ENCODE results near the gene CPEB4.
A peak's percentile ranks its signal among the peaks of the same experiment; 100 is the strongest.

Gene CPEB4

DNA sequence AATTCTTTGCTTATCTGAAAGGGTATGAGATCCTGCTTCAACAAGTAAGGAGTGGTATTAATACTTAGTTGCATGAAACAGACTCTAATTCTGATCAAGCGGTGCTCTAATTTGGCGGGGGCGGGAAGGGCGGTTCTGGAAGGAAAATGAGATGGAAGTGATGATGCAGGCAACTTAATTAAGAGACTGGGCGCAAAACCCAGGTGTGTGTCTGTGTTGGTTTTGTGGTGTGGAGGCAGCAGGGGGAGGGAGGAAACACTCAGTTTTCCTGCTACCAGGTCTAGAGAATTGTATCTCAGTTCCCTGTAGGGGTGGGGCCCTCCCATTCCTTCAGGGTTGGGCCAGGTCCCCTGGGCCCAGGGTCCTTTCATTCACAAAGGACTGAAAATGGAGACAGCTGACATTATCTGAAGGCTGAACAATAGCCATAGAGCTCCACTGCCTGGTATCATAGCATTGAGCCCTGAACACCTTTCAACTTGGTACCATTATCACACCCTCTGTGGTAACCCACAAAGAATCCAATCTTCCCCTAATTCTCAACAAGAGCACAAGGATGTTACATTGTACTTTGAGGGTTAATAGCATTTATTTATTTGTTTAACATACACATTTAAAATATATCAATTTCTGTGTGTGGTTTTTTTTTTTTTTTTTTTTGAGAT is 83.7 kb downstream of the CPEB4 start:
- DNase-seq, result no peak

GRCh38 chr5:173972607-173972924 is 84.4 kb downstream of the CPEB4 start:
- no peak for DNase-seq

- peak in 49 of 51 donors; percentile 35 to 91 (median 71) for DNase-seq
Measured at GRCh38 chr5:173972925-173973615, 84.9 kb downstream of the CPEB4 start.

DNA sequence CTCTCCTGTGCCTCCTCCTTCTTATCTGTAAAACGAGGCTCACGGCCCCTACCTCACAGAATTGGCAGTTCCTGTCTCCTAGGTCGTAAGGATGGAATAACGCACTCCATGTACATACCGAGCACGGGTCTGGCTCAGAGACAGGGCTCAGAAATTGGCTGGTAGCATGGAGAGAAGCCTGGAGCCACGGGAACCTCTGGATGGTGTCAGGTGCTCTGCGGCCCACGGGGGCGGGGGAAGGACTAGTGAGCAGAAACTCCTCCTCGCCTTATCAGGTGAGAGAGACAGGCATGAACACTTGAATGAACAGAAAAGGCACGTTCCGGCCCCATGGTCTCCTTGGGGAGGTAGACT is 85.4 kb downstream of the CPEB4 start:
- DNase-seq, result peak in 5 of 51 donors; percentile 13 to 71 (median 39)

GRCh38 chr5:173974688-173975239 is 86.6 kb downstream of the CPEB4 start:
- no peak for DNase-seq

DNA sequence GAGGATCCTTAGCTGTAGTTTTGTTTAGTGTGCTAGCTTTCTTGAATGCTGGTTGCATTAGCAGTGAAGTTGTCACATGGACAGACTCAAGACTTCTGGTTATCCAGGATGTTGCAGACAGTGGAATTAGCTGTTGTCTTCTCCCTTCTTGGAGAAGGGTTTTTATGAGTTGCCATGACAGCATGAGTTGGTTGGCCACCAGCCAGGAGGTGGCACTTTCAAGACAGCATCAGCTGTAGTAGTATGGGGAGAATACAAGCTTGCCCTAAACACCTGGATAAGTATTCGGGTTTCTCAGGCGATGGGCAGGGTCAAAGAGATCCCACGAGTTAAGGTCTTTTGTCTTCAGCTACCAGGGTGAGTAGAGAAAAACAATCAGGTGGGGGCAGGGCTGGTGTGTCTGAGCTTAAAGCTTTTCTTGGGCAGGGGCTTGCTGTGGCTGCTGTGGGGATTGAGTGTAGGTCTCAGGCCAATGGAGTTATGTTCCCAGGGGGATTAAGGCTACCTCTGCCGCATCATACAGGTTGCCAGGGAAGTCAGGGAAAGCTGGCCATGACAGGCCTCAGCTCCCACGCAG is 93.1 kb downstream of the CPEB4 start:
- DNase-seq, result no peak

DNA sequence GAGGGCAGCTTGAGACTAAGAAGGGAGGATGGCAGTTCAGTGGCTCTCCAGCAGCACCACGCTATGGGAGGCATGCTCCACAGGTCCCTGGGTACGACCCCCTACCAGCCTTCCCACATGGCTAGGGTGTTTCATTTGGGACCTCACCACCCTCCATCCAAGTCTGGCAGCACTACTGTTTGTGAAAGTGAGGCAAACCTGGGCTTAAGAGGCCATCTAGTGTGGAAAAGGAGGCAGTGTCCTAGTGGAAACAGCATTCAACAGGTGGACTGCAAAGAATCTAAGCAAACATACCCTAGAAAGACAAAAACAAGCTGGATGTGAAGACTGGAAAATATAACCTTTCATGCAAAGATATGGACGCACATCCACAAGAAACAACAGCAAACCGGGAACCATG is 96.1 kb downstream of the CPEB4 start:
- DNase-seq, result no peak

DNA sequence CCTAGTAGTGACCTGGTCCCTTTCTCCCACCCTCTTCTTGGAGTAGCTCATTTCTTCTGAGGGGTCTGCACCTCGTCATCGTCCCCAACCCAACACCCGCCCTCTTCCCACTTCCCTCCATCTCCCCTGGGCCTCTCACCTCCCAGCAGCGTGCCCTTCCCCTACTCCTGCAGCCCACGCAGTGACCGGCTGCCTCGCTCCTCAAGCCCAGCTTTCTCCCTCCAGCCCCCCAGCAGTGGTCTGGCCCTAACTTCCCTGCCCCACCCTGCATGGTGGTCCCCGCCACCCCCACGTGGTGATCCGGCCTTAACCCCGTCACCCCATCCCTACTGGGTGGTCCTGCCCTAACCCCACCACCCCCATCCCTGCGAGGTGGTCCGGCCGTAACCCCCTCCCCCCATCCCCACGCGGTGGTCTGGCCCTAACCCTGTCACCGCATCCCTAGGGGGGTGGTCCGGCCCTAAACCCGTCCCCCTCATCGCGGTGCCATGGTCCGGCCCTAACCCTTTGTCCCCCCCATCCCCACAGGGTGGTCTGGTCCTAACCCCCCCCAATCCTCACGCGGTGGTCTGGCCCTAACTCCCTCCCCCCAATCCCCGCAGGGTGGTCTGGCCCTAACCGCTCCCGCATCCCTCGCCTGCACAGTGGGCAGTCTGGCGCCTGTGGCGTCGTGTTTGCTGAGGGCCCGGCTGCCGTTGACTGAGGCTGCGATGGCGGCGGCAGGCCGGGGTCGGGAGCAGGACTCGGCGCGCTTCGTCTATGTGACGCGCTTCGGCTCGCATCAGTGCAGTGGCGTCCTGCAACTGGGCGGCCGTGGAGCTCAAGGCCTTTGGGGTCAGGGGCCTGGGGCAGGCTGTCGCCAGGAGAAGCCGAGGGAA is 100.6 kb downstream of the CPEB4 start, which contains the start of gene C5orf47:
C5orf47 (plus strand) TSS at position 617 of the 878 bp plus-strand sequence; CDS start at position 711, 94 bp downstream.
- DNase-seq, result no peak

GRCh38 chr5:173989432-173990082 is 101.4 kb downstream of the CPEB4 start:
- DNase-seq, result no peak

- no peak for DNase-seq
Measured at GRCh38 chr5:173997331-173997730, 109.2 kb downstream of the CPEB4 start.

GRCh38 chr5:173998531-173998930 is 110.4 kb downstream of the CPEB4 start:
- no peak for DNase-seq

DNA sequence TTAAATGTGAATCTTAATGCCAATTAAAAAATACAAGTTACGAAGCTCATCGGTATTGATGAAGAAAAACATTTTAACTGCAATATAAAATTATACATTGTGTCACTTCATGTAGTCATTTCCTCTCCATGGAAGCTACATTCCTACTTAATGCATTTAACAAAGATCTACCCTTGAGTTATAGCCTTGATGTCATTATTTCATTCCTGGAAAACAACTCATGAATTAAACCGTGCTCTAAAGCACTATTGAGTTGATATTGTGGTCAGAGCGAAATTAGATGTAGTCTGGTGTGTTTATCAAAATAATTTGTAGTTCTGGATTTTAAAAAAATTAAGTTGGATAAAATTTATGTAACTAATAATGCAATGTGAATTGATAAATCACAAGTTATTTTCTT is 111.9 kb downstream of the CPEB4 start:
- no peak for DNase-seq

GRCh38 chr5:174003795-174004194 is 115.6 kb downstream of the CPEB4 start:
- DNase-seq, result no peak

GRCh38 chr5:174008922-174009321 is 120.8 kb downstream of the CPEB4 start:
- no peak for DNase-seq

DNA sequence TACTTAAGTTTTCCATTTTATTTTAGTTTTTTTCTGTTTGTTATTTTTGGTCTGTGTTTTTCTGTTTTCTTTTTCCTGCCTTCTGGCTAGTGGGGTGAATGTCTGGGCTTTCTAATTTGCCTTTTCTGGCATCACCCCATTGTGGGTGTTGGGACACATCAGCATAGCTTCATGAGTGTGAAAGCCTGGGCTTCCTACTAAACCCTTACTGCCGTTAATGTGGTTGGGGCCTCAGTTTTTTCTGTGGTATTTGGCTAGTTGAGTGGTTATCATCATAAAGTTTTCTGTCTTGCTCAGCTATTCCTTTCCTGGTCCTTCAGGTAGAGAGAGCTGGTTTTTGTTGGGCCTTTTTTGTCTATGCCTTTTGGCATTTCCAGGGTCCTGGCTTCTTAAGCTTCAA is 122.2 kb downstream of the CPEB4 start:
- no peak for DNase-seq

DNA sequence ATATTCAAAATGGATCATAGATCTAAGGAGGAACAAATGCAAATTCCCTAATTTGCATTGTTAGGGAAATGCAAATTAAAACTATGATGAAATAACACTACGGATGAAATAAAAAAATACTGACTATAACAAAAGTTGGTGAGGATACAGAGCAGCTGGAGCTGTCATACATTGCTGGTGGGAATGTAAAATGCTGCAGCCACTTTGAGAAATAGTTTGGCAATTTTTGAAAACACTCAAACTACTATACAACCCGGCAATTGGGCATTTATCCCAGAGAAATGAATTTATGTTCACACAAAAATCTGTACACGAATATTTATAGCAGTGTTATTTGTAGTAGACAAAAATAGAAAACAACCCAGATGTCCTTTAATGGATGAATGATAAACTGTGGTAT is 123.3 kb downstream of the CPEB4 start:
- no peak for DNase-seq

Measured in hypothalamus (tissue), 51 donors.